Measurements from ENCODE around the gene LAMB1.

- TF ChIP-seq, protein P1, sequence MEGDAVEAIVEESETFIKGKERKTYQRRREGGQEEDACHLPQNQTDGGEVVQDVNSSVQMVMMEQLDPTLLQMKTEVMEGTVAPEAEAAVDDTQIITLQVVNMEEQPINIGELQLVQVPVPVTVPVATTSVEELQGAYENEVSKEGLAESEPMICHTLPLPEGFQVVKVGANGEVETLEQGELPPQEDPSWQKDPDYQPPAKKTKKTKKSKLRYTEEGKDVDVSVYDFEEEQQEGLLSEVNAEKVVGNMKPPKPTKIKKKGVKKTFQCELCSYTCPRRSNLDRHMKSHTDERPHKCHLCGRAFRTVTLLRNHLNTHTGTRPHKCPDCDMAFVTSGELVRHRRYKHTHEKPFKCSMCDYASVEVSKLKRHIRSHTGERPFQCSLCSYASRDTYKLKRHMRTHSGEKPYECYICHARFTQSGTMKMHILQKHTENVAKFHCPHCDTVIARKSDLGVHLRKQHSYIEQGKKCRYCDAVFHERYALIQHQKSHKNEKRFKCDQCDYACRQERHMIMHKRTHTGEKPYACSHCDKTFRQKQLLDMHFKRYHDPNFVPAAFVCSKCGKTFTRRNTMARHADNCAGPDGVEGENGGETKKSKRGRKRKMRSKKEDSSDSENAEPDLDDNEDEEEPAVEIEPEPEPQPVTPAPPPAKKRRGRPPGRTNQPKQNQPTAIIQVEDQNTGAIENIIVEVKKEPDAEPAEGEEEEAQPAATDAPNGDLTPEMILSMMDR (conservative IDR thresholded peaks at IDR 0.05 in 1 of 2, IDR thresholded peaks at IDR 0.05 in 1 of 2; ENCODE audit: extremely low read depth in 1 of 2, insufficient read depth in 1 of 2, low read depth in 1 of 2, low read length in 2 of 2): no peak
- TF ChIP-seq EZH2 (IDR thresholded peaks at IDR 0.05; ENCODE audit: borderline replicate concordance, low read length): no peak
Measured at GRCh38 chr7:107902381-107902780, 100.6 kb downstream of the LAMB1 start.
